Breast epithelium (tissue), 3 donors: ENCODE results near the gene CNST.

Experiments
- POLR2A ChIP-seq: fragments of 450-650 bp; IDR thresholded peaks from one replicate; pipeline ENCODE4 v1.6.1; 2016; ENCODE audit warnings: antibody characterized with exemption, mild to moderate bottlenecking, moderate library complexity
- POLR2AphosphoS5 ChIP-seq, 3 donors: sonication (generic); formaldehyde crosslinking; IDR thresholded peaks; one replicate each; pipeline ENCODE4 v1.6.1; 2017; ENCODE audit warnings: antibody characterized with exemption in 3 of 3
- TF ChIP-seq, protein P1 (sequence below), 3 donors: fragments of 450-650 bp; IDR thresholded peaks; one replicate each; pipeline ENCODE4 v1.5.1; 2016 to 2017; ENCODE audit warnings: antibody characterized with exemption in 3 of 3, mild to moderate bottlenecking in 3 of 3, moderate library complexity in 3 of 3

DNA sequence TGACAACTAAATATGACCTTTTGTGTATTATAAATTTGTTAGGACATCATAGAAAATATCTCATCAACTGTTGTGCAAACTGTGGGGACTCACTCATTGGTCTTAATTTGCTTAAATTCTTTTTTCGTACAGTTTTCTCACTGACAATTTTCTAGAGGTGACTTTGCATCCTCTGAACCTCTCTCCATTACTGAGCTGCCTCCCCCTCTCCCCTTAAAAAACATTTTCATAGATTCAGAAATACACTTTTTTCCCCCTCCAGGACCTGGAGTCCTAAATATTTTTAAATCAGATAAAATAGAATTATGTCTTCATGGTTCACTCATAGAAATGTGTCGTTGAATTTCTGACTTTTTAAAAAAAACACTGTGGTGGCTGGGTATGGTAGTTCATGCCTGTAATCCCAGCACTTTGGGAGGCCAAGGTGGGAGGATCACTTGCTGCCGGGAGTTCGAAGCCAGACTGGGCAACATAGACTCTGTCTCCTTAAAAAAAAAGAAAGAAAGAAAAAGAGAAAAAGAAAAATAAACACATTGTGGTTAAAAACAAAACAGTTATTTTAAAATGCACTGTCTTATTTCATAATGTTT is 1.5 kb downstream of the CNST start:
- TF ChIP-seq, protein P1, sequence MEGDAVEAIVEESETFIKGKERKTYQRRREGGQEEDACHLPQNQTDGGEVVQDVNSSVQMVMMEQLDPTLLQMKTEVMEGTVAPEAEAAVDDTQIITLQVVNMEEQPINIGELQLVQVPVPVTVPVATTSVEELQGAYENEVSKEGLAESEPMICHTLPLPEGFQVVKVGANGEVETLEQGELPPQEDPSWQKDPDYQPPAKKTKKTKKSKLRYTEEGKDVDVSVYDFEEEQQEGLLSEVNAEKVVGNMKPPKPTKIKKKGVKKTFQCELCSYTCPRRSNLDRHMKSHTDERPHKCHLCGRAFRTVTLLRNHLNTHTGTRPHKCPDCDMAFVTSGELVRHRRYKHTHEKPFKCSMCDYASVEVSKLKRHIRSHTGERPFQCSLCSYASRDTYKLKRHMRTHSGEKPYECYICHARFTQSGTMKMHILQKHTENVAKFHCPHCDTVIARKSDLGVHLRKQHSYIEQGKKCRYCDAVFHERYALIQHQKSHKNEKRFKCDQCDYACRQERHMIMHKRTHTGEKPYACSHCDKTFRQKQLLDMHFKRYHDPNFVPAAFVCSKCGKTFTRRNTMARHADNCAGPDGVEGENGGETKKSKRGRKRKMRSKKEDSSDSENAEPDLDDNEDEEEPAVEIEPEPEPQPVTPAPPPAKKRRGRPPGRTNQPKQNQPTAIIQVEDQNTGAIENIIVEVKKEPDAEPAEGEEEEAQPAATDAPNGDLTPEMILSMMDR (IDR thresholded peaks at IDR 0.05) = no peak
- TF ChIP-seq POLR2A = no peak
- no peak for TF ChIP-seq POLR2AphosphoS5 (IDR thresholded peaks at IDR 0.05)
